Measurements from ENCODE around the gene C6orf52.

DNA sequence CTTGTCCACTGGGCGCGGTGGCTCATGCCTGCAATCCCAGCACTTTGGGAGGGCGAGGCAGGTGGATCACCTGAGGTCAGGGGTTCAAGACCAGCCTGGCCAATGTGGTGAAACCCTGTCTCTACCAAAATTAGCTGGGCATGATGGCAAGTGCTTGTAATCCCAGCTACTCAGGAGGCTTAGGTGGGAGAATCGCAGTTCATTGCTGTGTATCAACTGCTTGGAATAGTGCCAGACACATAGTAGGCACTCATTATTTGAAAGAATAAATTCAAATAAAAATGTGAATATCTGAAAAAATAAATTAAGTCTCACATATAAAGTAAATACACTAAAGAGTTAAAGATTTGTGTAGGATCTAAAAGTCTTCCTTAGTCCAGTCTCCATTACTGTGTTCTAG lies 2.2 kb upstream of the C6orf52 start:
- TF ChIP-seq CTCF (IDR thresholded peaks at IDR 0.05 in 2 of 3, conservative IDR thresholded peaks at IDR 0.05 in 1 of 3; ENCODE audit: borderline replicate concordance in 1 of 3, insufficient read depth in 1 of 3, low read depth in 2 of 3, low read length in 2 of 3) (no peak), CEBPB (IDR thresholded peaks at IDR 0.05; ENCODE audit: low read depth) (no peak), MAX (IDR thresholded peaks at IDR 0.05) (no peak), CBX3 (IDR thresholded peaks at IDR 0.05; ENCODE audit: low read depth) (no peak), RAD21 (IDR thresholded peaks at IDR 0.05; ENCODE audit: low read depth) (no peak), JUND (IDR thresholded peaks at IDR 0.05) (no peak), POLR2A (IDR thresholded peaks at IDR 0.05; ENCODE audit: borderline replicate concordance, extremely low read depth, insufficient read depth, insufficient read length) (no peak), SRF (IDR thresholded peaks at IDR 0.05; ENCODE audit: low read depth) (no peak), EZH2 (IDR thresholded peaks at IDR 0.05) (no peak), POLR2AphosphoS5 (IDR thresholded peaks at IDR 0.05; ENCODE audit: low read depth, low read length) (no peak), SIN3A (IDR thresholded peaks at IDR 0.05; ENCODE audit: low read depth) (no peak), ZNF274 (IDR thresholded peaks at IDR 0.05; ENCODE audit: low read depth, low read length) (no peak), FOSL1 (IDR thresholded peaks at IDR 0.05; ENCODE audit: low read depth) (no peak)
- TF ChIP-seq, protein P1, sequence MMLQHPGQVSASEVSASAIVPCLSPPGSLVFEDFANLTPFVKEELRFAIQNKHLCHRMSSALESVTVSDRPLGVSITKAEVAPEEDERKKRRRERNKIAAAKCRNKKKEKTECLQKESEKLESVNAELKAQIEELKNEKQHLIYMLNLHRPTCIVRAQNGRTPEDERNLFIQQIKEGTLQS (IDR thresholded peaks at IDR 0.05): no peak

All from HCT116 (cell line).